HepG2 (cell line): ENCODE measurements around the gene PC. TPM values are rescaled to one million over a fixed set of nuclear protein-coding genes. Genes with fewer than 3 reads are reported as not detected.

Source experiments
- ATAC-seq: fragments of 200-7000 bp; cut with Tn5 transposase; 3 replicates; pipeline ENCODE4 v1.9.1; 2020; ENCODE audit warnings: mild to moderate bottlenecking, moderate library complexity
- BruUV-seq: library from RNA; stranded (reverse); fragments of 400-500 nt; replicated peaks from 2 replicates; lab custom pipeline; 2021; lab: Mats Ljungman, UMichigan
- CTCF ChIA-PET: fragments of 300-600 bp; formaldehyde crosslinking; extraction: SDS; loops from one replicate; lab custom pipeline; 2021; ENCODE audit warnings: low total read pairs, inconsistent platforms, low intra/inter-chr PET ratio; lab: Yijun Ruan, JAX
- POLR2A ChIA-PET: fragments of 350-600 bp; sonication (Branson Sonifier 250); formaldehyde crosslinking; loops from one replicate; lab custom pipeline; 2020; ENCODE audit warnings: antibody characterized with exemption, inconsistent platforms; lab: Yijun Ruan, JAX
- DNase-seq: peaks from one replicate; pipeline ENCODE4 v3.0.0-alpha.2; 2015; ENCODE audit warnings: low spot score
- FAIRE-seq: peaks from 3 replicates; lab custom pipeline; 2011; peaks lifted over from hg19 to GRCh38; lab: Jason Lieb, UNC
- H2AFZ ChIP-seq: one replicate; pipeline ENCODE4 v1.6.1; 2011; ENCODE audit warnings: low read length, inconsistent platforms
- H3K27ac ChIP-seq: fragments of 300-600 bp; 3 replicates; pipeline ENCODE4 v1.8.0; 2011; ENCODE audit warnings: mixed run types, mild to moderate bottlenecking, mixed read lengths, low read length, inconsistent platforms; ENCODE audit not compliant: insufficient read depth; ENCODE audit errors: extremely low read length
- H3K27me3 ChIP-seq, 2 experiments: fragments of 200-600 bp in 1 of 2; 2 replicates in 1 of 2; 3 replicates in 1 of 2; pipeline versions ENCODE4 v1.6.0 to v1.8.0; 2011; ENCODE audit warnings: low read length in 2 of 2, mild to moderate bottlenecking in 2 of 2, moderate library complexity in 2 of 2, inconsistent platforms in 1 of 2; ENCODE audit not compliant: insufficient read depth in 2 of 2, control insufficient read depth in 1 of 2
- H3K36me3 ChIP-seq, 2 experiments: fragments of 200-600 bp in 1 of 2; replicated peaks in 1 of 2; 2 replicates in 1 of 2; 3 replicates in 1 of 2; pipeline versions ENCODE4 v1.5.1 to v1.8.0; 2011; ENCODE audit warnings: low read length in 2 of 2, inconsistent platforms in 1 of 2; ENCODE audit not compliant: insufficient read depth in 2 of 2, control insufficient read depth in 1 of 2
- H3K4me1 ChIP-seq: 2 replicates; pipeline ENCODE4 v1.5.1; 2012; ENCODE audit warnings: low read length, inconsistent platforms; ENCODE audit not compliant: insufficient read depth
- H3K4me2 ChIP-seq: 2 replicates; pipeline ENCODE4 v1.6.0; 2011; ENCODE audit warnings: low read depth, low read length, inconsistent platforms
- H3K4me3 ChIP-seq, 3 experiments: fragments of 200-600 bp in 1 of 3; sonication (generic), shearing (Covaris generic) in 1 of 3; replicated peaks in 1 of 3; 2 replicates each; pipeline ENCODE4 v1.5.1; 2011 to 2016; ENCODE audit warnings: low read length in 3 of 3, inconsistent platforms in 2 of 3, low read depth in 2 of 3, mild to moderate bottlenecking in 2 of 3, control low read depth in 1 of 3, mixed read lengths in 1 of 3; ENCODE audit not compliant: insufficient read depth in 1 of 3
- H3K79me2 ChIP-seq: one replicate; pipeline ENCODE4 v1.6.1; 2011; ENCODE audit warnings: low read length, inconsistent platforms; ENCODE audit not compliant: insufficient read depth
- H3K9ac ChIP-seq: 2 replicates; pipeline ENCODE4 v1.6.0; 2011; ENCODE audit warnings: mild to moderate bottlenecking, low read depth, low read length, inconsistent platforms; ENCODE audit not compliant: insufficient read depth
- H3K9me3 ChIP-seq: 2 replicates; pipeline ENCODE4 v1.5.1; 2012; ENCODE audit warnings: mild to moderate bottlenecking, low read length
- H4K20me1 ChIP-seq: 2 replicates; pipeline ENCODE4 v1.6.0; 2011; ENCODE audit warnings: inconsistent platforms, mild to moderate bottlenecking, low read length, moderate library complexity; ENCODE audit not compliant: insufficient read depth
- AGO2 ChIP-seq: fragments of 200-400 bp; formaldehyde crosslinking; optimal IDR thresholded peaks from 2 replicates; pipeline ENCODE3; 2017; ENCODE audit warnings: mild to moderate bottlenecking, low read depth, low read length, moderate library complexity
- FLYWCH1 ChIP-seq: sonication (generic); formaldehyde crosslinking; IDR thresholded peaks from 2 replicates; pipeline ENCODE4 v1.8.1; 2023; ENCODE audit warnings: mild to moderate bottlenecking, missing genetic modification reagents
- FOXC1 ChIP-seq: sonication (generic); formaldehyde crosslinking; IDR thresholded peaks from 2 replicates; pipeline ENCODE4 v1.8.0; 2022; ENCODE audit warnings: mild to moderate bottlenecking, missing genetic modification reagents, borderline replicate concordance
- KLF13 ChIP-seq: sonication (generic); formaldehyde crosslinking; IDR thresholded peaks from 2 replicates; pipeline ENCODE4 v1.4.0; 2020; ENCODE audit warnings: mild to moderate bottlenecking, missing genetic modification reagents
- ZFP37 ChIP-seq: sonication (generic); formaldehyde crosslinking; IDR thresholded peaks from 2 replicates; pipeline ENCODE4 v1.4.0; 2020; ENCODE audit warnings: missing genetic modification reagents, borderline replicate concordance
- ZNF460 ChIP-seq: sonication (generic); formaldehyde crosslinking; IDR thresholded peaks from 2 replicates; pipeline ENCODE4 v1.5.1; 2020; ENCODE audit warnings: missing genetic modification reagents, mild to moderate bottlenecking, borderline replicate concordance
- ZNF776 ChIP-seq: sonication (generic); formaldehyde crosslinking; IDR thresholded peaks from 2 replicates; pipeline ENCODE4 v1.4.0; 2020; ENCODE audit warnings: mild to moderate bottlenecking, missing genetic modification reagents
- WGBS: methylation state at CpG from one replicate; pipeline ENCODE4 v1.1.6; 2017; ENCODE audit warnings: low lambda C conversion rate; 5-methylcytosine and 5-hydroxymethylcytosine counted together
- in situ Hi-C: cut with HindIII; loops from 2 replicates; pipeline ENCODE4 v1.10.0; 2017; ENCODE audit warnings: low pct_unique_long_range_greater_than_20kb; ENCODE audit not compliant: extremely low pct_ligation_motif_present
- intact Hi-C: fragments of 100-400 bp; cut with micrococcal nuclease; formaldehyde crosslinking; loops from one replicate; pipeline ENCODE4 v1.10.0; 2022; ENCODE audit not compliant: unreplicated experiment
- polyA plus RNA-seq, 8 experiments: library from polyadenylated mRNA; depleted of rRNA in 3 of 8; stranded (reverse) in 7 of 8; unstranded in 1 of 8; fragments of >200 nt; fragmentation: Illumina TruSeq in 4 of 8; extraction: Trizol in 4 of 8; gene quantifications; 2 replicates each; pipeline versions ENCODE4 v1.2.1 to v1.2.3, GENCODE V29; 2011 to 2016; ENCODE audit warnings: low read depth in 4 of 8, missing spikeins in 1 of 8, mixed read lengths in 1 of 8; ENCODE audit not compliant: insufficient read depth in 1 of 8
- total RNA-seq, 5 experiments: library from RNA; depleted of rRNA; stranded (reverse); fragments of >200 nt; fragmentation: Illumina TruSeq; extraction: Trizol; gene quantifications; 2 replicates each; pipeline ENCODE4 v1.2.3, GENCODE V29; 2016; ENCODE audit warnings: low read depth in 1 of 5
- TF ChIP-seq, protein P1 (sequence below): sonication (generic); formaldehyde crosslinking; IDR thresholded peaks from 2 replicates; pipeline ENCODE4 v1.4.0; 2020; ENCODE audit warnings: low read depth, missing genetic modification reagents
- TF ChIP-seq, protein P2 (sequence below): IDR thresholded peaks from 2 replicates; pipeline ENCODE4 v1.4.0; 2020; ENCODE audit warnings: mild to moderate bottlenecking, missing genetic modification reagents

The PC gene
- total and polyA plus RNA-seq, 2 of the 13 experiments (the other 11 are each of a cell fraction or from before 2014, with no cell fraction given) = 29.0 to 39.0 TPM

GRCh38 chr11:66818231-66818955 lies 139.8 kb downstream of the PC start:
- Histone ChIP-seq H3K4me1 (no peaks in the 10 kb centered on the region), H3K36me3 (peaks cover 0 to 4% of the 10 kb centered on the region in 2 experiments; a peak in 1 of 5 replicates), H3K79me2 (no peaks in the 10 kb centered on the region), H3K27ac (no peak overlapping the region), H3K9ac (no peak overlapping the region), H3K4me2 (no peak overlapping the region), H3K27me3 (no peaks in the 10 kb centered on the region), H2AFZ (no peak overlapping the region), H4K20me1 (no peaks in the 10 kb centered on the region), H3K9me3 (no peaks in the 10 kb centered on the region), H3K4me3 (no peak overlapping the region)
- TF ChIP-seq KLF13 (CRISPR knock-in tag) (no peak), FOXC1 (CRISPR knock-in tag) (no peak), ZFP37 (CRISPR knock-in tag) (no peak), ZNF460 (no peak), AGO2 (no peak), ZNF776 (CRISPR knock-in tag) (no peak), FLYWCH1 (CRISPR knock-in tag) (no peak)
- TF ChIP-seq, protein P1, sequence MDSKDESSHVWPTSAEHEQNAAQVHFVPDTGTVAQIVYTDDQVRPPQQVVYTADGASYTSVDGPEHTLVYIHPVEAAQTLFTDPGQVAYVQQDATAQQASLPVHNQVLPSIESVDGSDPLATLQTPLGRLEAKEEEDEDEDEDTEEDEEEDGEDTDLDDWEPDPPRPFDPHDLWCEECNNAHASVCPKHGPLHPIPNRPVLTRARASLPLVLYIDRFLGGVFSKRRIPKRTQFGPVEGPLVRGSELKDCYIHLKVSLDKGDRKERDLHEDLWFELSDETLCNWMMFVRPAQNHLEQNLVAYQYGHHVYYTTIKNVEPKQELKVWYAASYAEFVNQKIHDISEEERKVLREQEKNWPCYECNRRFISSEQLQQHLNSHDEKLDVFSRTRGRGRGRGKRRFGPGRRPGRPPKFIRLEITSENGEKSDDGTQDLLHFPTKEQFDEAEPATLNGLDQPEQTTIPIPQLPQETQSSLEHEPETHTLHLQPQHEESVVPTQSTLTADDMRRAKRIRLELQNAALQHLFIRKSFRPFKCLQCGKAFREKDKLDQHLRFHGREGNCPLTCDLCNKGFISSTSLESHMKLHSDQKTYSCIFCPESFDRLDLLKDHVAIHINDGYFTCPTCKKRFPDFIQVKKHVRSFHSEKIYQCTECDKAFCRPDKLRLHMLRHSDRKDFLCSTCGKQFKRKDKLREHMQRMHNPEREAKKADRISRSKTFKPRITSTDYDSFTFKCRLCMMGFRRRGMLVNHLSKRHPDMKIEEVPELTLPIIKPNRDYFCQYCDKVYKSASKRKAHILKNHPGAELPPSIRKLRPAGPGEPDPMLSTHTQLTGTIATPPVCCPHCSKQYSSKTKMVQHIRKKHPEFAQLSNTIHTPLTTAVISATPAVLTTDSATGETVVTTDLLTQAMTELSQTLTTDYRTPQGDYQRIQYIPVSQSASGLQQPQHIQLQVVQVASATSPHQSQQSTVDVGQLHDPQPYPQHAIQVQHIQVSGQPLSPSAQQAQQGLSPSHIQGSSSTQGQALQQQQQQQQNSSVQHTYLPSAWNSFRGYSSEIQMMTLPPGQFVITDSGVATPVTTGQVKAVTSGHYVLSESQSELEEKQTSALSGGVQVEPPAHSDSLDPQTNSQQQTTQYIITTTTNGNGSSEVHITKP = no peak
- TF ChIP-seq, protein P2, sequence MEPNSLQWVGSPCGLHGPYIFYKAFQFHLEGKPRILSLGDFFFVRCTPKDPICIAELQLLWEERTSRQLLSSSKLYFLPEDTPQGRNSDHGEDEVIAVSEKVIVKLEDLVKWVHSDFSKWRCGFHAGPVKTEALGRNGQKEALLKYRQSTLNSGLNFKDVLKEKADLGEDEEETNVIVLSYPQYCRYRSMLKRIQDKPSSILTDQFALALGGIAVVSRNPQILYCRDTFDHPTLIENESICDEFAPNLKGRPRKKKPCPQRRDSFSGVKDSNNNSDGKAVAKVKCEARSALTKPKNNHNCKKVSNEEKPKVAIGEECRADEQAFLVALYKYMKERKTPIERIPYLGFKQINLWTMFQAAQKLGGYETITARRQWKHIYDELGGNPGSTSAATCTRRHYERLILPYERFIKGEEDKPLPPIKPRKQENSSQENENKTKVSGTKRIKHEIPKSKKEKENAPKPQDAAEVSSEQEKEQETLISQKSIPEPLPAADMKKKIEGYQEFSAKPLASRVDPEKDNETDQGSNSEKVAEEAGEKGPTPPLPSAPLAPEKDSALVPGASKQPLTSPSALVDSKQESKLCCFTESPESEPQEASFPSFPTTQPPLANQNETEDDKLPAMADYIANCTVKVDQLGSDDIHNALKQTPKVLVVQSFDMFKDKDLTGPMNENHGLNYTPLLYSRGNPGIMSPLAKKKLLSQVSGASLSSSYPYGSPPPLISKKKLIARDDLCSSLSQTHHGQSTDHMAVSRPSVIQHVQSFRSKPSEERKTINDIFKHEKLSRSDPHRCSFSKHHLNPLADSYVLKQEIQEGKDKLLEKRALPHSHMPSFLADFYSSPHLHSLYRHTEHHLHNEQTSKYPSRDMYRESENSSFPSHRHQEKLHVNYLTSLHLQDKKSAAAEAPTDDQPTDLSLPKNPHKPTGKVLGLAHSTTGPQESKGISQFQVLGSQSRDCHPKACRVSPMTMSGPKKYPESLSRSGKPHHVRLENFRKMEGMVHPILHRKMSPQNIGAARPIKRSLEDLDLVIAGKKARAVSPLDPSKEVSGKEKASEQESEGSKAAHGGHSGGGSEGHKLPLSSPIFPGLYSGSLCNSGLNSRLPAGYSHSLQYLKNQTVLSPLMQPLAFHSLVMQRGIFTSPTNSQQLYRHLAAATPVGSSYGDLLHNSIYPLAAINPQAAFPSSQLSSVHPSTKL (CRISPR knock-in tag) = no peak
- no TSS peak for BruUV-seq
- ChIA-PET POLR2A (interaction anchor here (0.5 kb wide), 1 partner anchor 10 kb away, joined by 3 read pairs; no protein-coding TSS in a partner anchor), CTCF (no interaction called here)
- DNase-seq = no peak
- 96% methylated on average over 3 of the region's 3 CpGs for WGBS
- FAIRE-seq = no peak
- in situ Hi-C loops = no loop called here
- no peak for ATAC-seq
- intact Hi-C loops = no loop called here
